Body of pancreas (tissue), 4 donors: ENCODE results near the gene MPG. TPM values are rescaled to one million over a fixed set of nuclear protein-coding genes. Genes with fewer than 3 reads are reported as not detected.
A peak's percentile ranks its signal among the peaks of the same experiment; 100 is the strongest.

Experiments used
- ATAC-seq: fragments of 150-250 bp; one replicate; pipeline ENCODE4 v1.9.1; 2016
- DNase-seq, 4 donors: peaks; one replicate each; pipeline ENCODE4 v3.0.0-alpha.2; 2019
- H3K27ac ChIP-seq, 4 donors: fragments of 200-600 bp; sonication (generic); 1 replicate in 3 of 4; 2 replicates in 1 of 4; pipeline versions ENCODE4 v1.5.1 to v1.6.1; 2016 to 2019; ENCODE audit warnings: mild to moderate bottlenecking in 1 of 4, mixed read lengths in 1 of 4, moderate library complexity in 1 of 4
- H3K27me3 ChIP-seq, 2 donors: fragments of 200-600 bp; sonication (generic); one replicate each; pipeline ENCODE4 v1.6.0; 2016; ENCODE audit warnings: mild to moderate bottlenecking in 1 of 2
- H3K36me3 ChIP-seq, 2 donors: fragments of 200-600 bp; sonication (generic); replicated peaks in 1 of 2; 2 replicates each; pipeline ENCODE4 v1.5.1; 2016; ENCODE audit warnings: low read depth in 2 of 2; ENCODE audit not compliant: insufficient read depth in 1 of 2
- H3K4me1 ChIP-seq: fragments of 200-600 bp; sonication (generic); one replicate; pipeline ENCODE4 v1.6.0; 2016
- H3K4me3 ChIP-seq, 2 donors: fragments of 200-600 bp; sonication (generic); 1 replicate in 1 of 2; 2 replicates in 1 of 2; pipeline ENCODE4 v1.5.1; 2016 to 2019
- H3K9me3 ChIP-seq, 3 donors: fragments of 200-600 bp; sonication (generic); 1 replicate in 2 of 3; 2 replicates in 1 of 3; pipeline ENCODE4 v1.5.1; 2016
- POLR2A ChIP-seq, 3 donors: fragments of 450-650 bp; IDR thresholded peaks; one replicate each; pipeline ENCODE4 v1.6.1; 2016; ENCODE audit warnings: antibody characterized with exemption in 3 of 3, mild to moderate bottlenecking in 2 of 3
- WGBS, 2 donors: methylation state at CpG; one replicate each; pipeline ENCODE4 v1.1.5; 2017; 5-methylcytosine and 5-hydroxymethylcytosine counted together
- intact Hi-C: fragments of 100-400 bp; cut with DNase I; formaldehyde crosslinking; loops from one replicate; pipeline ENCODE4 v1.15.1; 2023
- total RNA-seq, 2 donors: library from RNA; depleted of rRNA; stranded (reverse); fragments of >200 nt; gene quantifications; one replicate each; pipeline ENCODE4 v1.1.0, GENCODE V29; 2016
- TF ChIP-seq, protein P1 (sequence below), 7 experiments: fragments of 450-650 bp in 4 of 7; fragments of 200-600 bp in 3 of 7; sonication (generic) in 3 of 7; IDR thresholded peaks; one replicate each; pipeline ENCODE4 v1.5.1; 2016 to 2019; ENCODE audit warnings: antibody characterized with exemption in 7 of 7

The MPG gene
- total RNA-seq, 2 donors from 2014 or later = 65.6 to 66.9 TPM

- Histone ChIP-seq H3K4me1 (peaks cover 57% of the 10 kb centered on the region), H3K4me3 (no peak overlapping the region), H3K27ac (no peak overlapping the region), H3K27me3 (no peaks in the 10 kb centered on the region), H3K36me3 (no peaks in the 10 kb centered on the region), H3K9me3 (no peaks in the 10 kb centered on the region)
- TF ChIP-seq POLR2A (IDR thresholded peaks at IDR 0.05) = no peak
- TF ChIP-seq, protein P1, sequence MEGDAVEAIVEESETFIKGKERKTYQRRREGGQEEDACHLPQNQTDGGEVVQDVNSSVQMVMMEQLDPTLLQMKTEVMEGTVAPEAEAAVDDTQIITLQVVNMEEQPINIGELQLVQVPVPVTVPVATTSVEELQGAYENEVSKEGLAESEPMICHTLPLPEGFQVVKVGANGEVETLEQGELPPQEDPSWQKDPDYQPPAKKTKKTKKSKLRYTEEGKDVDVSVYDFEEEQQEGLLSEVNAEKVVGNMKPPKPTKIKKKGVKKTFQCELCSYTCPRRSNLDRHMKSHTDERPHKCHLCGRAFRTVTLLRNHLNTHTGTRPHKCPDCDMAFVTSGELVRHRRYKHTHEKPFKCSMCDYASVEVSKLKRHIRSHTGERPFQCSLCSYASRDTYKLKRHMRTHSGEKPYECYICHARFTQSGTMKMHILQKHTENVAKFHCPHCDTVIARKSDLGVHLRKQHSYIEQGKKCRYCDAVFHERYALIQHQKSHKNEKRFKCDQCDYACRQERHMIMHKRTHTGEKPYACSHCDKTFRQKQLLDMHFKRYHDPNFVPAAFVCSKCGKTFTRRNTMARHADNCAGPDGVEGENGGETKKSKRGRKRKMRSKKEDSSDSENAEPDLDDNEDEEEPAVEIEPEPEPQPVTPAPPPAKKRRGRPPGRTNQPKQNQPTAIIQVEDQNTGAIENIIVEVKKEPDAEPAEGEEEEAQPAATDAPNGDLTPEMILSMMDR (IDR thresholded peaks at IDR 0.05) = no peak
- intact Hi-C loops = no loop called here
- WGBS, 2 donors = 85 to 87% methylated on average over 16 of the region's 16 CpGs
- ATAC-seq (no peak), DNase-seq (no peak)
Measured at GRCh38 chr16:74747-75334, 3.2 kb upstream of the MPG start.

- no peaks in the 10 kb centered on the region for H3K9me3 ChIP-seq
- no peaks in the 10 kb centered on the region for H3K27me3 ChIP-seq
- no peak overlapping the region for H3K4me3 ChIP-seq
- WGBS, 2 donors = 57 to 70% methylated on average over 5 to 10 of the region's 11 CpGs
- no peaks in the 10 kb centered on the region for H3K36me3 ChIP-seq
- no peak for ATAC-seq
- intact Hi-C loops = no loop called here
- no peak for TF ChIP-seq POLR2A (IDR thresholded peaks at IDR 0.05)
- TF ChIP-seq, protein P1 (IDR thresholded peaks at IDR 0.05) = no peak
- peaks cover 48% of the 10 kb centered on the region for H3K4me1 ChIP-seq
- DNase-seq = peak; percentile 53 to 73 (median 66)
- peak overlapping the region in 3 of 4 donors; percentile 9 to 87 (median 82) for H3K27ac ChIP-seq
Measured at GRCh38 chr16:75580-76501, 2.2 kb upstream of the MPG start.

DNA sequence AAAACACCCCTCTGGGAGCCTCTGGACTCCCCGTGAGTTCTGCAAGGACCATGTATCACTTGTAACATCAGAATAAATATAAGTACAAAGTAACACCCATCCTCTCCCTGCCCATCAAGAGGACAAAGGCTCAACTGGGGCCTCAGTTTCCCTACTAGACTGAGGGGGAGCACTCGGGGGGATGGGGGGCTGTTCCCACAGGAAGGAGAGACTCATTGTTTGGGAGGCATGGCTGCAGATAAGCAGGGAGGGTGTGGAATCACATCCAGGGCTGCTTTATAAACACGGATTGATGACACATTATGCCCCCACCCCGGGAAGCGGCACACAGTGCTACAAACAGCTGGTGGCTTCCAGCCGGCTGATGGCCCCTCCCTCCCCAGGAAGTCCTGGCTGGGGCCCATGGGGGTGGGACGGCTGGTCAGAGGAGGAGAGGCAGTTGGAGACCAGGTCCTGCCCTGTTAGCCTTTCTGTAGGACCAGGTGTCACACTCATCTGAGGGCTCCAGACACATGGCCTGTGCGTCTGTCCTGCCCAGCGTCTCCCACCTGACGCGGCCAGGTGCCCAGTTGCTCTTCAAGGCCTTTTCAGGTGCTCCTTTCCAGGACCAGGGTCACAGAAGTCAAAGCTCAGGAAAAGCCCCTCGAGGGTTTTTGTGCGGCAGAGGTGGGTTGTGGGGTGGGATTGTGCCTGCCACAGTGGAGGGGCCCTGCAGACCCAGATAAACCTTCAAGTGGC is 1.3 kb upstream of the MPG start:
- no peak for ATAC-seq
- H3K27me3 ChIP-seq = no peaks in the 10 kb centered on the region
- no peak for TF ChIP-seq POLR2A (IDR thresholded peaks at IDR 0.05)
- TF ChIP-seq, protein P1 (IDR thresholded peaks at IDR 0.05) = no peak
- no peaks in the 10 kb centered on the region for H3K36me3 ChIP-seq
- peak in 3 of 4 donors; percentile 55 to 69 (median 62) for DNase-seq
- H3K27ac ChIP-seq = peak overlapping the region; percentile 37 to 87 (median 76)
- H3K4me1 ChIP-seq = peaks cover 39% of the 10 kb centered on the region
- no peaks in the 10 kb centered on the region for H3K9me3 ChIP-seq
- 18 to 24% methylated on average over 5 to 13 of the region's 13 CpGs for WGBS, 2 donors
- intact Hi-C loops = no loop called here
- H3K4me3 ChIP-seq = no peak overlapping the region

- 41% methylated on average over 30 of the region's 31 CpGs; no CpG with 5 or more reads in 1 of the 2 donors for WGBS, 2 donors
- peak overlapping the region in 1 of 2 donors; percentile 56 for H3K4me3 ChIP-seq
- H3K27me3 ChIP-seq = no peaks in the 10 kb centered on the region
- H3K27ac ChIP-seq = peak overlapping the region; percentile 37 to 87 (median 76)
- peaks cover 38% of the 10 kb centered on the region for H3K4me1 ChIP-seq
- intact Hi-C loops = no loop called here
- no peak for TF ChIP-seq POLR2A (IDR thresholded peaks at IDR 0.05)
- TF ChIP-seq, protein P1 (IDR thresholded peaks at IDR 0.05) = no peak
- H3K36me3 ChIP-seq = no peaks in the 10 kb centered on the region
- no peaks in the 10 kb centered on the region for H3K9me3 ChIP-seq
- ATAC-seq (peak; percentile 8), DNase-seq (peak in 3 of 4 donors; percentile 40 to 43 (median 42))
Measured at GRCh38 chr16:77273-77806, 685 bp upstream of the MPG start.
